Measurements from ENCODE around the gene NR5A1. TPM values are rescaled to one million over a fixed set of nuclear protein-coding genes. Genes with fewer than 3 reads are reported as not detected.

The NR5A1 gene
- total RNA-seq, 2 experiments from 2014 or later, result not detected

- ATAC-seq (peak; percentile 34), DNase-seq (no peak)
- no peak overlapping the region for H3K4me3 Mint-ChIP-seq
- CTCF ChIA-PET, result no interaction called here
- no peaks in the 10 kb centered on the region for H3K9me3 Mint-ChIP-seq
- intact Hi-C loops (cut with micrococcal nuclease), result no loop called here
- H3K4me1 Mint-ChIP-seq (ENCODE audit: low read depth), result peaks cover 28% of the 10 kb centered on the region
- POLR2A ChIA-PET, result no interaction called here
- no peak for TF ChIP-seq CTCF (IDR thresholded peaks at IDR 0.05)
- no peaks in the 10 kb centered on the region for H3K36me3 Mint-ChIP-seq (ENCODE audit: low read depth)
- H3K27me3 Mint-ChIP-seq, result no peaks in the 10 kb centered on the region
- H3K27ac Mint-ChIP-seq, result no peak overlapping the region
Observed at GRCh38 chr9:124493794-124494479, 13.3 kb downstream of the NR5A1 start.

GRCh38 chr9:124493218-124493617 lies 14.0 kb downstream of the NR5A1 start:
- ChIA-PET CTCF (no interaction called here), POLR2A (no interaction called here)
- intact Hi-C loops (cut with micrococcal nuclease), result no loop called here
- Mint-ChIP-seq H3K9me3 (no peaks in the 10 kb centered on the region), H3K4me3 (no peak overlapping the region), H3K4me1 (ENCODE audit: low read depth) (peaks cover 28% of the 10 kb centered on the region), H3K36me3 (ENCODE audit: low read depth) (no peaks in the 10 kb centered on the region), H3K27me3 (no peaks in the 10 kb centered on the region), H3K27ac (no peak overlapping the region)
- TF ChIP-seq CTCF (IDR thresholded peaks at IDR 0.05), result no peak
- ATAC-seq (no peak), DNase-seq (no peak)

- ChIA-PET CTCF (no interaction called here), POLR2A (interaction anchor here (1.0 kb wide), 1 partner anchor 11 kb away, joined by 3 read pairs; no protein-coding TSS in a partner anchor)
- H3K4me3 Mint-ChIP-seq, result no peak overlapping the region
- no peaks in the 10 kb centered on the region for H3K9me3 Mint-ChIP-seq
- DNase-seq (no peak), ATAC-seq (no peak)
- H3K27ac Mint-ChIP-seq, result no peak overlapping the region
- H3K4me1 Mint-ChIP-seq (ENCODE audit: low read depth), result peaks cover 28% of the 10 kb centered on the region
- no peaks in the 10 kb centered on the region for H3K36me3 Mint-ChIP-seq (ENCODE audit: low read depth)
- no peak for TF ChIP-seq CTCF (IDR thresholded peaks at IDR 0.05)
- intact Hi-C loops (cut with micrococcal nuclease), result no loop called here
- H3K27me3 Mint-ChIP-seq, result no peaks in the 10 kb centered on the region
Observed at GRCh38 chr9:124492818-124493217, 14.4 kb downstream of the NR5A1 start.

DNA sequence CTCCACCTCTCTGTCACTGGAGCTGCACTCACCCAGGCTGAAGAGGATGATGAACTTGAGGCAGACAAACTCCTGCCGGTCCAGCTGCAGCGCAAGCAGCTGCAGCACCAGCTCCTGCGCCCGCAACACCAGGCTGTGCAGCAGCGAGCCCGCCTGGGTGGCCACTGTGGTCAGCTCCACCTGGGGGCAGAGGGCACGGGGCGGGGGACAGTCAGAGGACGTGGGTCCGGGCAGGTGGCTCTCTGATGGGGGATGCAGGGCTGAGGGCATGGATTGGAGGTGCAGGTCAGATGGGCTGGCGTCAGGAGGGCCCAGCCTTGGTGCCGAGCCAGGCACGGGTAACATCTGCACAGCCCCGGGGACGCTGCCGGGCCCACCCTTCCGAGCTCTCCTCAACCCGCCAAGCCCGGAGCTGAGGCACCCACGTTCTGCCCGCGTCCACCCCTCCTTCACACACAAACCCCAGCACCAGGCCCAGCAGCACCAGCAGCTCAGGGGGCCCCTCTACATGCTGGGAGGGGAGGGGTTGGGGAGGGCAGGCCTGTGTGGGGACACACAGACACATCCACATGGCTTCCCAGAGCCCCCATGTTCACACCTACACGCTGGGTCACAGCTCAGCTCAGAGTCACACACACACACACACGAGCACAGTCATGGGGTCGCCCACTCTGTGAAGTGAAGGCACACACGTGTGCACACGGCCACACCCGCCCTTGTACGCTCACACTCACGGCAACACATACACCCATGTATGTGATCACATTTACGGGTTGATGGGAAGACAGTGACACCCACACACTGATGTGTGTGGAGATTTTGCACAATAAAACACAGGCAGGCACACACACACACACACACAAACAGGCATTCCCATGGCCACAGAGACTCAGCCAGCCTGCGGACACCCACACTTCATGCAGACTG lies 15.9 kb downstream of the NR5A1 start:
- ChIA-PET POLR2A (interaction anchor here (1.0 kb wide), 1 partner anchor 10 kb away, joined by 3 read pairs; no protein-coding TSS in a partner anchor), CTCF (no interaction called here)
- Mint-ChIP-seq H3K27ac (no peak overlapping the region), H3K27me3 (no peaks in the 10 kb centered on the region), H3K36me3 (ENCODE audit: low read depth) (no peaks in the 10 kb centered on the region), H3K4me1 (ENCODE audit: low read depth) (peaks cover 18% of the 10 kb centered on the region), H3K4me3 (no peak overlapping the region), H3K9me3 (no peaks in the 10 kb centered on the region)
- no peak for TF ChIP-seq CTCF (IDR thresholded peaks at IDR 0.05)
- ATAC-seq (no peak), DNase-seq (no peak)
- intact Hi-C loops (cut with micrococcal nuclease), result no loop called here

DNA sequence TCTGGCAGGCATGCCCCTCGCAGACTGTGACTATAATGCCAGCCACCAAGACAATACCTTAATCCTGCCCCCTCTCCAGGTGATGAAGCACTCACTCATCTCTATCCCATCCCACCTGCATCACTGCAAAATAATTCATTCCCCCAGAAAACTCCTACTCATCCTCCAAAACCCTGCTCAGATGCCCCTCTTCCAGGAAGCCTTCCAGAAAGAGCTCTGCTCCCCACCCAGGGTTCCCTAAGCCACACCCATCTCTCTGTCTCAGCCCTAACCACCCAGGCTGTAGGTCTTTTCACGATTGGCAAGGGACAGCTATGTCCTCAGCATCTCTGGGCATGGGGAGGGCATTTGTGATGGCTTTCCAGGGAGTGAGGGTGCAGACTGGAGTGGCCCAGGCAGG lies 17.2 kb downstream of the NR5A1 start:
- ATAC-seq, result no peak
- ChIA-PET CTCF (no interaction called here), POLR2A (no interaction called here)
- no peak for TF ChIP-seq CTCF (IDR thresholded peaks at IDR 0.05)
- H3K27ac Mint-ChIP-seq, result no peak overlapping the region
- no peaks in the 10 kb centered on the region for H3K9me3 Mint-ChIP-seq
- H3K27me3 Mint-ChIP-seq, result no peaks in the 10 kb centered on the region
- no peak overlapping the region for H3K4me3 Mint-ChIP-seq
- H3K36me3 Mint-ChIP-seq (ENCODE audit: low read depth), result no peaks in the 10 kb centered on the region
- peaks cover 7% of the 10 kb centered on the region for H3K4me1 Mint-ChIP-seq (ENCODE audit: low read depth)
- intact Hi-C loops (cut with micrococcal nuclease), result no loop called here
- no peak for DNase-seq
